Neural progenitor cell (in vitro differentiated cells): ENCODE data around the gene RTN4RL2. TPM values are rescaled to one million over a fixed set of nuclear protein-coding genes. Genes with fewer than 3 reads are reported as not detected.

Experiments
- DNase-seq: peaks from one replicate; pipeline ENCODE4 v3.0.0-alpha.2; 2016; ENCODE audit warnings: low spot score
- H2AFZ ChIP-seq: fragments of 200-600 bp; sonication (generic); replicated peaks from 2 replicates; pipeline ENCODE4 v1.6.1; 2016; ENCODE audit warnings: antibody characterized with exemption
- H3F3A ChIP-seq: fragments of 200-600 bp; sonication (generic); 2 replicates; pipeline ENCODE4 v1.6.1; 2016; ENCODE audit warnings: antibody characterized with exemption, low read depth
- H3K27ac ChIP-seq: fragments of 200-600 bp; sonication (generic); 2 replicates; pipeline ENCODE4 v1.5.1; 2016; ENCODE audit warnings: mild to moderate bottlenecking
- H3K27me3 ChIP-seq: fragments of 200-600 bp; sonication (generic); 2 replicates; pipeline ENCODE4 v1.6.1; 2016; ENCODE audit warnings: mild to moderate bottlenecking, moderate library complexity
- H3K36me3 ChIP-seq: fragments of 200-600 bp; sonication (generic); 2 replicates; pipeline ENCODE4 v1.5.1; 2016
- H3K4me1 ChIP-seq: fragments of 200-600 bp; sonication (generic); 2 replicates; pipeline ENCODE4 v1.6.1; 2016; ENCODE audit warnings: mixed run types
- H3K4me2 ChIP-seq: fragments of 200-600 bp; sonication (generic); 2 replicates; pipeline ENCODE4 v1.6.1; 2016
- H3K4me3 ChIP-seq: fragments of 200-600 bp; sonication (generic); 2 replicates; pipeline ENCODE4 v1.5.1; 2016
- H3K79me2 ChIP-seq: fragments of 200-600 bp; sonication (generic); 2 replicates; pipeline ENCODE4 v1.6.1; 2016; ENCODE audit warnings: low read depth
- H3K9ac ChIP-seq: fragments of 200-600 bp; sonication (generic); 2 replicates; pipeline ENCODE4 v1.6.1; 2016
- H3K9me3 ChIP-seq: fragments of 200-600 bp; sonication (generic); 2 replicates; pipeline ENCODE4 v1.5.1; 2016; ENCODE audit warnings: low read depth
- H4K20me1 ChIP-seq: fragments of 200-600 bp; sonication (generic); 2 replicates; pipeline ENCODE4 v1.6.1; 2016; ENCODE audit warnings: low read depth
- H3K27ac Mint-ChIP-seq: 3 replicates; pipeline ENCODE4 v1.8.0; 2021; ENCODE audit warnings: mixed read lengths
- H3K27me3 Mint-ChIP-seq: 2 replicates; pipeline ENCODE4 v1.8.0; 2022; ENCODE audit warnings: low read depth, mild to moderate bottlenecking, inconsistent platforms, moderate library complexity, mixed read lengths; ENCODE audit not compliant: insufficient read depth
- H3K36me3 Mint-ChIP-seq: 3 replicates; pipeline ENCODE4 v1.8.0; 2021; ENCODE audit warnings: mixed read lengths
- H3K4me1 Mint-ChIP-seq: 3 replicates; pipeline ENCODE4 v1.8.0; 2021; ENCODE audit warnings: mixed read lengths
- H3K4me3 Mint-ChIP-seq: 3 replicates; pipeline ENCODE4 v1.8.0; 2021; ENCODE audit warnings: mild to moderate bottlenecking, moderate library complexity, mixed read lengths
- H3K9me3 Mint-ChIP-seq: 3 replicates; pipeline ENCODE4 v1.8.0; 2020; ENCODE audit warnings: mixed read lengths
- EZH2 ChIP-seq: fragments of 200-600 bp; sonication (generic); IDR thresholded peaks from 2 replicates; pipeline ENCODE4 v1.6.1; 2017; ENCODE audit warnings: antibody characterized with exemption, mild to moderate bottlenecking, moderate library complexity
- EZH2phosphoT487 ChIP-seq: fragments of 200-600 bp; sonication (generic); IDR thresholded peaks from 2 replicates; pipeline ENCODE4 v1.6.1; 2017; ENCODE audit warnings: antibody characterized with exemption
- total RNA-seq: library from RNA; depleted of rRNA; stranded (reverse); fragments of >200 nt; gene quantifications from 2 replicates; pipeline ENCODE4 v1.2.3, GENCODE V29; 2015; ENCODE audit warnings: low replicate concordance
- TF ChIP-seq, protein P1 (sequence below): fragments of 200-600 bp; sonication (generic); IDR thresholded peaks from 2 replicates; pipeline ENCODE4 v1.5.1; 2017; ENCODE audit warnings: antibody characterized with exemption, mild to moderate bottlenecking

RTN4RL2 gene
- total RNA-seq, 1 donor from 2014 or later: 0.13 TPM

DNA sequence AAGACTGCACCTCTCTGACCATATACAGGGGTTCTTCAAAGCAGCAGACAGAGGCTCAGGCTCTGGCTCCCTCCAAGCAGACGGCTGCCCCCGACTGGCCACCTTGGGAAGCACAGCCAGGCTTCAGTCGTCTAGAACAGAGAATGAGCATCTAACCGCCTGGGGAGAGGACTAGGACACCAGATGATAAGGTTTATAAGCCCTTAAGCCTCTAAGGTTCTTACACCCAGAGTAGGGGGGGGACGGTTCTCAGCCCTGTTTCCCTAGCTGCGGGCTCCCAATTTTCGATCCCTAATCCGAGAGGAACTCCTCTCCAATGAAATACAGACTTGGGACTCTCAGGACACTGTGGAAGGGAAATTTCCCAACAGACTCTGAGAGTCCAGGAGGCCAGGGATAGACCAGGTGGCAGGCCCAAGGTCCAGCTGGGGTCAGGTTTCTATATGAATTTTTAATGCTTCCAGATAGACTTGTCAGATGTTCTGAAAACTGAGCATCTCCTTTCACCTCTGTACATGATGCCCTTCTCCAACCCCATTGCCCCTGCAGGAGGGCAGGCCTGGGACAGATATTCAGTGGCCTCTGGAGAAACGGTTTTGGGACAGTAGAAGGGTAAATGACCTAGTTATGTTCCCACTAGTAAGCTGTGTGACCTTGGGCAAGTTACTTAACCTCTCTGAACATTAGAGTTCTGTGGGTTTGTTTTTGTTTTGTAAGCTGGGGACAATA, 20.2 kb downstream of the RTN4RL2 start:
- H3K36me3 Mint-ChIP-seq: no peaks in the 10 kb centered on the region
- Histone ChIP-seq H3K9me3 (no peaks in the 10 kb centered on the region), H4K20me1 (peaks cover 18% of the 10 kb centered on the region), H3K79me2 (no peaks in the 10 kb centered on the region), H3K27ac (no peak overlapping the region), H3K36me3 (no peaks in the 10 kb centered on the region), H2AFZ (no peak overlapping the region), H3K9ac (no peak overlapping the region), H3K27me3 (peaks cover 97% of the 10 kb centered on the region), H3K4me2 (no peak overlapping the region), H3K4me3 (no peak overlapping the region), H3K4me1 (peaks cover 20% of the 10 kb centered on the region), H3F3A (peaks cover 32% of the 10 kb centered on the region)
- no peaks in the 10 kb centered on the region for H3K9me3 Mint-ChIP-seq
- peak overlapping the region; percentile 71 for H3K4me3 Mint-ChIP-seq
- H3K27ac Mint-ChIP-seq: no peak overlapping the region
- peaks cover 43% of the 10 kb centered on the region for H3K4me1 Mint-ChIP-seq
- TF ChIP-seq, protein P1, sequence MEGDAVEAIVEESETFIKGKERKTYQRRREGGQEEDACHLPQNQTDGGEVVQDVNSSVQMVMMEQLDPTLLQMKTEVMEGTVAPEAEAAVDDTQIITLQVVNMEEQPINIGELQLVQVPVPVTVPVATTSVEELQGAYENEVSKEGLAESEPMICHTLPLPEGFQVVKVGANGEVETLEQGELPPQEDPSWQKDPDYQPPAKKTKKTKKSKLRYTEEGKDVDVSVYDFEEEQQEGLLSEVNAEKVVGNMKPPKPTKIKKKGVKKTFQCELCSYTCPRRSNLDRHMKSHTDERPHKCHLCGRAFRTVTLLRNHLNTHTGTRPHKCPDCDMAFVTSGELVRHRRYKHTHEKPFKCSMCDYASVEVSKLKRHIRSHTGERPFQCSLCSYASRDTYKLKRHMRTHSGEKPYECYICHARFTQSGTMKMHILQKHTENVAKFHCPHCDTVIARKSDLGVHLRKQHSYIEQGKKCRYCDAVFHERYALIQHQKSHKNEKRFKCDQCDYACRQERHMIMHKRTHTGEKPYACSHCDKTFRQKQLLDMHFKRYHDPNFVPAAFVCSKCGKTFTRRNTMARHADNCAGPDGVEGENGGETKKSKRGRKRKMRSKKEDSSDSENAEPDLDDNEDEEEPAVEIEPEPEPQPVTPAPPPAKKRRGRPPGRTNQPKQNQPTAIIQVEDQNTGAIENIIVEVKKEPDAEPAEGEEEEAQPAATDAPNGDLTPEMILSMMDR: peak; percentile 75
- TF ChIP-seq EZH2: peak; percentile 57
- peak; percentile 71 for TF ChIP-seq EZH2phosphoT487
- H3K27me3 Mint-ChIP-seq: peaks cover 54% of the 10 kb centered on the region
- peak; percentile 84 for DNase-seq

GRCh38 chr11:57481315-57481714, 21.0 kb downstream of the RTN4RL2 start:
- Mint-ChIP-seq H3K4me3 (peak overlapping the region; percentile 83), H3K27ac (no peak overlapping the region), H3K36me3 (no peaks in the 10 kb centered on the region), H3K9me3 (no peaks in the 10 kb centered on the region), H3K4me1 (peaks cover 43% of the 10 kb centered on the region), H3K27me3 (peaks cover 51% of the 10 kb centered on the region)
- no peak overlapping the region for H3K9ac ChIP-seq
- no peaks in the 10 kb centered on the region for H3K36me3 ChIP-seq
- no peaks in the 10 kb centered on the region for H3K9me3 ChIP-seq
- DNase-seq: no peak
- H3K79me2 ChIP-seq: no peaks in the 10 kb centered on the region
- peaks cover 32% of the 10 kb centered on the region for H3F3A ChIP-seq
- peaks cover 89% of the 10 kb centered on the region for H3K27me3 ChIP-seq
- no peak overlapping the region for H3K4me3 ChIP-seq
- H3K4me1 ChIP-seq: peaks cover 14% of the 10 kb centered on the region
- H4K20me1 ChIP-seq: peaks cover 14% of the 10 kb centered on the region
- no peak overlapping the region for H3K27ac ChIP-seq
- H2AFZ ChIP-seq: no peak overlapping the region
- H3K4me2 ChIP-seq: no peak overlapping the region
- TF ChIP-seq, protein P1: no peak
- TF ChIP-seq EZH2 (no peak), EZH2phosphoT487 (no peak)

- Histone ChIP-seq H3K79me2 (no peaks in the 10 kb centered on the region), H3K4me2 (peak overlapping the region; percentile 97), H3K27ac (no peak overlapping the region), H3K4me3 (peak overlapping the region; percentile 67), H3F3A (peaks cover 30% of the 10 kb centered on the region), H3K9ac (no peak overlapping the region), H3K9me3 (no peaks in the 10 kb centered on the region), H3K27me3 (peaks cover 81% of the 10 kb centered on the region), H2AFZ (peak overlapping the region; percentile 90), H3K4me1 (peaks cover 6% of the 10 kb centered on the region), H3K36me3 (no peaks in the 10 kb centered on the region), H4K20me1 (peaks cover 10% of the 10 kb centered on the region)
- H3K4me1 Mint-ChIP-seq: peaks cover 43% of the 10 kb centered on the region
- no peaks in the 10 kb centered on the region for H3K9me3 Mint-ChIP-seq
- H3K36me3 Mint-ChIP-seq: no peaks in the 10 kb centered on the region
- H3K27me3 Mint-ChIP-seq: peaks cover 47% of the 10 kb centered on the region
- H3K4me3 Mint-ChIP-seq: peak overlapping the region; percentile 83
- no peak overlapping the region for H3K27ac Mint-ChIP-seq
- TF ChIP-seq, protein P1: no peak
- TF ChIP-seq EZH2 (peak; percentile 91), EZH2phosphoT487 (no peak)
- DNase-seq: no peak
Observed at GRCh38 chr11:57481915-57482781, 21.8 kb downstream of the RTN4RL2 start.
